Stimulated activated CD4-positive, alpha-beta T cell treated with anti-CD3 and anti-CD28 coated beads, Interleukin-15, amount 100 ng/mL, for 48 hours (primary cell): ENCODE data around the gene UBAC2.

Experiments used
- DNase-seq, 2 donors: peaks; one replicate each; pipeline ENCODE4 v3.0.0-alpha.2; 2020; ENCODE audit warnings: low read depth in 2 of 2

The UBAC2 gene

DNA sequence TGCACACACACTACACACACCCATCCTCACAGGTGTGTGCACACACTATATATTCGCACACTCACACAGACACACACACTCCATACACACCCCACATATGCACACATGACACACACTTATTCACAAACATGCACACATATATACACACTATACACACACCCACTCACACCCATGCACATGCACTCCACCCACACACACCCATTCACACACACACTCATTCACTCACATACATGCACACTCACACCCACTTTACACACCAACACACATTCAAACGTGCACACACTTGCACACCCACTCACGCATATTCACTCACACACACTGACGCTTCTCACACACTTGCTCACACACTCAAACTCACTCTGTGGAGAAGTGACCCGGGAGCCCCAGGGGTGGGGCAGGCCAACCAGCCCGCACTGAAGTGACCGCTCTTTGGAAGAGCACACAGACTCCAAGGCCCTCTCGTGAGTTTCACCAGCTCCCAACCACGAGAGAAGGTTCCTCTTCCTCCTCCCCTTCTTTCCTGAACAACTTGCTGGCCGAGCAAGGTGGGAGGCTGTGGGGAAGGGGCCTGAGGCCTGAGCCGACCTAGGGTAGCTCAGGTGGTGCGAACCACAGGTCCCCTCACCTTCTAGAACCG is 214.5 kb downstream of the UBAC2 start:
- no peak for DNase-seq

DNA sequence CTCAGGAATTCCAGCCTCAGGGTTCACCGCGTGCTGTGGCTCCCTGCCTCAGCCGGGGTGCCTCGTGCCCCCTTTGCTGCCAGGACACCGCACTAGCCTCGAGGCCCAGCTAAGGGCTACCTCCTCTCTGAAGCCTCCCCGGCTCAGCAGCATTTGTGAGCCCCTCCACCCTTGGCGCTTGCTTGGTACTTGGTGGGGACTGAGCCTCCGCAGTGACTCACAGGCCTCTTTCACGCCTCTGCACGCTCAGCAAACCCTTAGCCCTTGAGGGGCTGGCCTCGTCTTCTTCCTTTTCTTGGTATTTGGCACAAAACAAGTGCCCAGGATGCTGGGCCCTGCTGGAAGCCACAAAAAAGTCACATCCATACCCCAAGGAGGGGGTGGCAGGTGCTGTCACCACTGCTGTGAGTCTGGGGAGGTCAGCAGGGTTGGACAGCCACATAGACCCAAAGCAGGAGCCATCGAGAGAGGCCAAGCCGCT is 215.2 kb downstream of the UBAC2 start:
- no peak for DNase-seq

DNA sequence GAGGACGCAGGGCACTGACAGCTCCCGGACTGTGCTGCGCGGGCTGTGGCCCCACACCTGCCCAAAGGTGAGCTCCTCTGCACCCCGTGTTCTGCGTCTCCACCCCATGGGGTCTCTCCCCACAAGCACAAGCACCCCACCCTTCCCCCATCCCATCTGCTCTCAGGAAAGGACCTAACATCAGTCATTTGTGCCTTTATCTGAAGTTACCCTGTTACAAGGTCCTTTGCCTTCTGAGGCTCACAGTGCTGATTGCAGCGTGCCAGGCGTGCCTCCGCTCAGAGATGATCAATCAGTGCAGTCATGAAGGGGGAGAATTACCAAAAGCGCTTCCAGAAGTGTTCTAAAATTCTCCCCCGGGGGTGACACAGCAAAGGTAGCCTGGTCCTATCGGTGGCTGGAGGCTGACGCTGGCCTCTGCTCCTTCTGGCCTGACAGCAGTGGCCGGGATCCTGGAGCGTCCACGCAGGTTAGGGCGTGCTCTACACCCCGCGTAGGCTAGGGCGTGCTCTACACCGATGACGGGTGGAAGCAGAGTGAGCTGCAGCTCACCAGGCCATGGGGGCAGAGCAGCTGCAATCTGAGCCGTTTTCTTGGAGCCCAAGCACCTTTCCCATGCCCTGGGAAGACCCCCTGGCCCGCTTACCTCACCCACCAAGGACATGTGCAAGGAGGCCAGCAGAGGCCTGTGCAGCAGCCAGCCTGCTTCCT is 215.9 kb downstream of the UBAC2 start:
- DNase-seq = no peak

DNA sequence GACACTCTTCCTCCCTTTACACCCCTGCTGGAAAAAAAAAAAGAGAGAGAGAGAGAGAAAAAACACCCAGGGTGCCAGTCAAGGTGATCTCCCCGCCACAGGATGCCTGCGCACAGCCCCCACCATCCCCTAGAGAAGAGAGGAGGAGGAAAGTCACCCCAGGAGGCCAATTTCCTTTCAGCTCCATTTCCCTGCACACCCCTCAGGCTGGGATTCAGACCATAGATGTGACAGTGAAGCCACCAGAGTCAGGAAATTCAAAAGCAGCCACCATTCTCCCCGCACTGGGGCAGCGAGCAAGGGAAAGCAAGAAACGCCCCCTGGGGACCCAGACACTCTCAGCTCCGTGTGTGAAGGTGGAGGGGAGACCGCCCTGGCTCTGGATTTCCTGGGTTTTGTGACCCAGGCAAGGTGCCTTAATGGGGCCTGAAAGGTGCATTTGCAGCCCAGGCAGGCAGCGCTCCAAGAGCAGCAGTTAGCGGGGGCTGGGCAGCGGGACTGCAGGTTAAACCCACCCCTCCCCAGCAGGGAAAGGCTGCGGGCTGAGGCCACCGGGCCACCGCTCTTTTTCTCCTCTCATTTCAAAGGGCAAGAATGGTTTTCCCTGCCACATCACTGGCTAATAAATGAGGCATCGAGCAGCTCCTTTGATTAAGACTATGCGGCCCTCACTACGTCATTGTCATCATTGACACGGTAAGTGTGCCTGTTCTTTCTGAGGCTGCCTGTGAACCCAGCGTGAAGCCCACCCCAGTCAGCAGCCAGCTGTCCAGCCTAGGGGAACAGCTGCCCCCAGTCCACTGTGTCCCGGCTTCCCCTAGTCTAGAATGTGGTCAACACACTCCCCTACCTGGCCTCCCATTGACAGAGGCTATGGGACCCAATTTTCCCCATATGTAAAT is 216.8 kb downstream of the UBAC2 start:
- no peak for DNase-seq

DNA sequence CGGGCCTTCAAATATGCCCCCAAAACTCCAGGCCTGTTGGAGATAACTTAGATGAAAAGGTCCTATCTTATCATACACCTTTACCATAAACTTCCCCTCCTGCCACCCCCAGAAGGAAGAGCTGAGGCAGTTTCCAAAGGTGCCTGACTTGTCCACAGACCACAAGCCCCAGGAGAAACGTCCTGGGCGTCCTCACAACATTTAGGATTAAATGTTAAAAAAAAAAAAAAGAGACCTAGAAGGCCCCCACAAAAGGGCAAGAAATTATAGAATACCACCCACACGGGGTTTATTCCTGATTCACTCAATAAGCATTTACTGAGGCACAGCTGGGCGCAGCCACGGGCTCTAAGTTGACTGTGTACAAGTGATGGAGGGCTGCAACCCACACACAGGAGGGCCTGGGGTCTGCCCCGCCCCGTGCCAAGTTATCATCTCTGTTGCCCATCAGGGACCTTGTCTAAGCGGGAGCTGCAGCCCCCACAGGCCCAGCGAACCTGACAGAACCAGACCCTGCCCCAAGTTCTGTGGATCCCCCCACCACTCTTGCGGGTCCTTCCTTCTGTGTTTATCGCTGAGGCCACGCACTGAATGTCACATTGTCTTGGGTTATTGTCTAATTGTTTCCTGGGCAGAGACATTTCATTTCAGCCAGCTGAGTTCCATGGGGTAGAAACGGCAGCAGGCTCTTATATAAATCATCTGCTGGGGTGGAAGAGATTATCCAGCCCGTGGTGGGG is 217.6 kb downstream of the UBAC2 start:
- no peak for DNase-seq

DNA sequence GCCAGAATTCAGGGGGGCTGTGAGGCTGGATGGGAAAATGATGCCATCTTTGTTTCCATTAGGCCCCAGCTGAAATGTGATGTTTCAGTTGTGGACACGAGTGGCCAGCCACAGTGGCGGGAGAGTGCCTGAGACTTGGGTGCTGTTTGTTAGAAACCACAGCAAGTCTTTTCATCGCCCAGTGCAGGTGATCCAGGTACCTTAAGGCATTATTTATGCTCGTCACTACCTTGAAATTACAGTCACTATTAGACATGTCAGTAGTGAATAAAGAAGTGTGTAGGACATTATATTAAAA is 218.1 kb downstream of the UBAC2 start:
- DNase-seq = no peak

DNA sequence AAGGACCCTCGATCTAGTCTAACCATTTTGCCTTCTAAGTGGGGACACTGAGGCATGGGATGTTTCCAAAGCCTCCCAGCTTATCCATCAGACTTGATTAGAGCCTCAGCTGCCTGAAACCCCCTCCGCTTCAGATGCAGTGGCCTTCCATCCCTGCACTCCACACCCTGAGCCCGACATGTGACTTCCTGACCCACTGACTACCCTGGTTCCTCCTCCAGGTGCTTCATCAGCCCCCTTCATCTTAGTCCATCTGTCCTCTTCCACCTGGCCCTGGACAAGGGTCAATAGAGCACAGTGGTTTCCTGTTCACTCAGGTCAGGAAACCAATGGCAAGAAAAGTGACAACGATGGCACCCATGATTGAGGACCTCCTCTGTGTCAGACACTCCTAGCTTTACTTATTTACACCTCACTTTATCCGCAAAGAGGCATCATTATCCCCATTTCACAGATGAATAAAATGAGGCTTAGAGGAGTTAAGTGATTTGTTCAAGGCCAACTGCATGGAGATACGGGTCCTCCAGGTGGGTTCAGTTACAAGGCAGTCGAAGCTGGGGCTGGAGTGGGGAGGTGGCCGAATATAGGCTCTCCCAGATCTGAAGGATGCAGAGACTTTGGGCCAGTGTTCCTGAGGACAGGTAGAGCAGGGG is 219.1 kb downstream of the UBAC2 start:
- no peak for DNase-seq

DNA sequence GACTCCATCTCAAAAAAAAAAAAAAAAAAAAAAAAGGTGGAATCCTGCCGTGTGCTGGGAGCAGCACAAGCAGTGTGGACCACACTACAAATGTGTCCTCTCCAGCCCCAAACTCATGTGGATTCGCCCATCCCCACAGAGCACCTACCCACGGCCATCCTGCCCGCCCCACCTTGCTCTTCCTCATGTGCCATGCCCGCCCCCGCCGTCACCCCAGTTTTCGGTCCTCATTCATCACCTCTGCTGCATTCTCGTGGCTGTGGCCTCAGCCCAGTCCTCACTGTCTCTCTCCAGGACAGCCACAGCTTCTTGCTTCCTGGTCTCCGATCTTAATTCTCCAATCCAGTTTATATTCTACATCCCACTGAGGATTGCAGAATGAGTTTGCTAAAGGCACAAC is 220.6 kb downstream of the UBAC2 start:
- no peak for DNase-seq

DNA sequence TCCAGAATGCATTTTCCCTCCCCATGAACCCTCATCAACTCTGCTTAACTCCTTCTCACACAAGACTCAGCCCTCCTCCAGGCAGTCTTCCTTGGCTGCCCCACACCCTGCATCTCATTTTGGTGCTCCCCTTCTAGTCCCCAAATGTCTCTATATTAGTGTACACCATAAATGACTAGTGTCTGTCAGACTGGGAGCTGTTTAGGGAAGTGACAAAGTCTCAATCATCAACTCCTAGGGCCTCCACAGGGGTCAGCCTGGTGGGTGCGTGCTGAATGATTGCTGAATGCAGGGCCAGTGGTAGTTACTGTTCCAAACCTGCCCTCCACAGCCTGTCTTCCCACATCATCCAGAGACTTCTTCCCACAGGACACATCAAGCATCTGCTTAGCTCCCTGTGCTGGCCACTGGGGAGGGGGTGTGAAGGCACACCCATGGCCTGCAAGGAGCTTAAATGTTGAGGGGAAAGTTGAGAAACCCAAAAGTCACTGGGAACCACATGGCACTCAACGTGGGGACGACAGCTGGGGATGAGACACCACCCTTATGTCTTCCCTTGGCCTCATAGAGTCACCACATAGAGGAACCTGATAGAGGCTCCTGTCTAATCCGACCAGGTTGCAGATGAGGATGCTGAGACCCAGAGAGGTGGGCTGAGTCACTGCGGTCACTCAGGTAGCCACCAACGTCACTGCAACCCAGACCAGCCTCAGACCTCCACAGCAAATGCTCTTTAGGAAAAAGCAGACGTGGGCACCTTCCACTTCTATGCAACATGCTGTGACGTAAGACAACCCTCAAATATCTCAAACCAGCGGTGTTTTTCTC is 221.3 kb downstream of the UBAC2 start:
- DNase-seq = no peak

DNA sequence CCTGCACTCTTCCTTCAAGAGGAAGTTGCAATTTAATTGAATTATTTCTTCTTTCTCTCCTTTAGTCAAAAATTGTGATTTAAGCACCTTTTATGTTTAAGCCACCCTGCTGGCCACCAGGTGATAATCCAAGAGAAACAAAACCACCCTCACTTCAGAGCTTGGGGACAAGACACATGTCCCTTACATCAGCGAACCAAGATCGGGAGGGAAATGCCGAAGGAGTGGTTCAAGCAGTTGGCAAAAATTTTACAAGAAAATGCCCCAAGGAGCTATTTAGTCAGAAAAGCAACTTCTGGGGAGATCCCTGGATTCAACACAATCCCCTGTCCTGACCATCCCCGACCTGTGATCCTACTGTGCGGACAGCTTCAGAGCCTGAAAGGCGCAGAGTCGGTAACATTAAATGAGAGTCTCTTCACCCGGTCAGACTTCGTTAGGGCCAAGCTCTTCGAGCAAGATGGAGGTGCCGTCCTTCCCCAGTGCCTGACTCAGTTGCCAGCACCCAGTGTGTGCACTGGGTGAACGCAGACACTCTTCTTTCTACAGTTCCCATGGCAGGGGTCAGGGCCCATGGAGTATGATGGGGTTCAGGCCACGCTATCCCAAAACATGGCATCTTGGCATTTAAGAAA is 222.0 kb downstream of the UBAC2 start:
- no peak for DNase-seq

DNA sequence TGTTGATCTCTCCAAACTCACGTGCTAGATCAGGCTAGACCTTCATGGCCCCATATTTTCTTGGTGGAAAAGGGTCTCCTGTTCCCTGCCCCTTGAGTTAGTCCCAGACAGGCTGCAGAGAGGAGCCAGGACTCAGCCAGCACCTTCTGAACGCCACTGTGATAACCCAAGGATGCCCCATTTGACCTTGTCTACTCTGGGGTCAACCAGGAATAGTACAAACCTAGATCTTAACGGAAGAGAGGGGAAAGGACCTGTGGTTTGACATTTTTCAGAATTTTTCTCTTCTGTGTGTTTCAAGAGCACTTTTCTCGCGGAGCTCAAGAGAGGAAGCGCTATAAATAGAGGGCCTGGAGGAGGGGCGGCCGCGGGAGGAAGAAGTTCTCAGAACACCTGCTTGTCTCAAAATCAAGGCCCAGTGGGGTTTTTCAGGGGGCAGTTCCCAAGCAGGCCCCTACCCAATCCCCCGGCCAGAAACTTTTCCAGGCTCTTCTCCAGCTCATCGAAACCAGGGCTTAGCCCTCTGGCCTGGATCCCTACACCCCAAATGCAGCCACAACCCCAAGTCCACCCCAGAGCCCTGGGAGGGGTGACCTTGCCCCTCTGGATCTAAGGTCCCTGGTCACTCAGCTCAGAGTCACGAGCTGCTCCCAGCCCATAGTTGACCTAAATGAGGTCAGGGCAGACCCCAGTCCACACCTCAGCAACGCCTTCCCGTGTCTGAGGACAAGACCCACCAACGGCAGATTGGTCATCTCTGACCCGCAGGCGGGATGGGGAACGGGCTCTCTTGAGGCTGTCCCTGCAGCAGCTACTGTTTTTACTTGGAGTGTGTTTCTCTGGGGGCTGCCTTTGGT is 225.1 kb downstream of the UBAC2 start:
- DNase-seq = no peak

DNA sequence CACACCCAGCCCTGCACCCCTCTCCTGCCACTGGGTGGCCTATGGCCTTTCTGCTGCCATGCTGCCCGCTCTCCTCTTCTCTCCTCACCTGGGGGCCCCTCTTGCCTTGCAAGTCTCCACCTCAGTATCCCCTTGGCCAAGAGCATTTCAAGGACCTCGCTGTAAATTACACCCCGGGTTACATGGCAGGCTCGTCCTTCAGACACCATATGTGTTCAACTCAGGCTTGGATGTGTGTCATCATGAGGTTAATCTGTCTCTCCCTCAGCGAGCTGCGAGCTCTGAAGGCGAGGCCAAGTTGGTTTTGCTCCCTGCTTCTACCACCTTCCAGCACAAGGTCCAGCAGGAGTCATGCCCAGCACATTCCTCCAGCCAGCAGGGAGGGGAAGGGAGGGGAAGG is 225.8 kb downstream of the UBAC2 start:
- DNase-seq = no peak

DNA sequence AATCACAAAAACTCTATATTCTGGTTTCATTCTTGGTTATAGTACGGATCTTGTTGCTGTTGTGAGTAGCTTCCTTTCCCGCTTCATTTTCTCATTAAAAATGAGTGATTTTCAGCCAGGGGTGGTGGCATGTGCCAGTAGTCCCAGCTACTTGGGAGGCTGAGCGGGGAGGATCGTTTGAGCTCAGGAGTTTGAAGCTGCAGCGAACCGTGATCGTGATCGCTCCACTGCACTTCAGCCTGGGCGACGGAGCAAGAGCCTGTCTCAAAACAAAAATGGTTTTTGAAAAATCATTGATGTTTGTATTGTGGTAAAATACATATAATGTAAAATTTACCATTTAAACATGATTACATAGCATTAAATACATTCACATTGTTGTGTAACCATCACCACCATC is 229.0 kb downstream of the UBAC2 start:
- no peak for DNase-seq

DNA sequence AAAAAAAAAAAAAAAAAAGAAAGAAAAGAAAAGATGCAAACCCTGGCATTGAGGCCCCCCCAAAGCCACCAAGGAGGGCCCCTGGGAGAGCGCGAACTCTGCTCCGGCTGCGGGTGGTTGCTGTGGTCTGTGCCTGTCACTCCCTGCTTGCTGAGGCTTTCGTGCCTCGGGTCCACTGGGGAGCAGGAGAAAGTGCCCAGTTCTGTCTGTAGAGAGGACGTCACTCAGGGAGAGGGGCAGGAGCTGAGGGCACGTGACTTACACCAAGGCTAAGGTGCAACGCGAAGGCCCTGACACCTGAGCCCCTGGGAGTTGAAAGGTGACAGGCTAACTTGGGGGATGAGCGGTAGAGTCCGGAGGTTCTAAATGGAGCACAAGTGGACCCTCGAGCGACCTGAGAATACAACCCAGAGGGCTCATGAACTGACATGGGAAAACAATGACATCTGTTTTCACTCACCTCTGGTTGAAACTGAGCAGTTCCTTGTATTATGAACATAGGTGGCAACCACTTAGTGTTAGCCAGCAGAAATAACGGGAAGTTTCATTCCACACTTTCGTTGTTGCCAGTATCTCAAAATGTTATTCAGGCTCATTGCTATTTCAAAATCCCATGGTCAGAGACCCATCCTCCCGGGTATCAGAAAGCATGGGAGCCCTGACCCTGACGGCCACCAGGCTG is 231.4 kb downstream of the UBAC2 start:
- DNase-seq = no peak

DNA sequence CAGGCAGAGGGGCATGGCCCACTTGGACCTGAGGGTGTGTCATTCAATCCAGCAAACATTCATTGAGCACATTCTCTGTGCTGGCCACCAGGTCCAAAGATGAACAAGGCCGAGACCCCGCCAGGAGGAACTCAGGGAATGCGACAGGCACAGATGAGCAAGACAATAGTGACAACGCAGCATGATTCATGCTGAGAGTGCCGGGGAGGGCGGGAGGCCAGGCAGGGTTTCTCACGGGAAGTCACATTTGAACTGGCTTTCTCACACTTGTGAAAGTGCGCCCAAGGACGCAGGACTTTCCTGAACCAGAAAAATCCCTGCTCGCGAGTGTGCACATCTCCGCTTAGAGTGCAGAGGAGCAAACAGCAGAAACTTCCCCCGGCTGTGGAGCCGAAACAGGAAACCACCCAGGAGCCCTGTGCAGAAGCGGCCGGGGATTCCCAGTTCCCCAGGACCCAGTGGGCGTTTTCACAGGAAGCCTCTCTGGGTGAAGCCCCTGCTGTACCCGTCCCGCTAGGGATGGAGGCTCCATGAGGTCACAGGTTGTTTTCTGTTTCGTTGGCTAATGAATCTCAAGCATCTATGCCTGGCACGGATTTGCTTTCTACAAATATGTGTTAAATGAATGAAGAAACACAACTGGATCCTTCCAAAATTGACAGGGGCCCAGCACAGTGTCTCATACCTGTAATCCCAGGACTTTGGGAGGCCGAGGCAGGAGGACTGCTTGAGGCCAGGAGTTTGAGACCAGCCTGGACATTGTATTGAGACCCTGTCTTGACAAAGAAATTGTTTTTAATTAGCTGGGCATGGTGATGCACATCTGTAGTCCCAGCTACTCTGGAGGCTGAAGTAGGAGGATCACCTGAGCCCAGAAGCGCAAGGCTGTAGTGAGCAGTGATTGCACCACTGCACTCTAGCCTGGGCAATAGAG is 232.2 kb downstream of the UBAC2 start:
- peak; percentile 82 to 89 for DNase-seq

DNA sequence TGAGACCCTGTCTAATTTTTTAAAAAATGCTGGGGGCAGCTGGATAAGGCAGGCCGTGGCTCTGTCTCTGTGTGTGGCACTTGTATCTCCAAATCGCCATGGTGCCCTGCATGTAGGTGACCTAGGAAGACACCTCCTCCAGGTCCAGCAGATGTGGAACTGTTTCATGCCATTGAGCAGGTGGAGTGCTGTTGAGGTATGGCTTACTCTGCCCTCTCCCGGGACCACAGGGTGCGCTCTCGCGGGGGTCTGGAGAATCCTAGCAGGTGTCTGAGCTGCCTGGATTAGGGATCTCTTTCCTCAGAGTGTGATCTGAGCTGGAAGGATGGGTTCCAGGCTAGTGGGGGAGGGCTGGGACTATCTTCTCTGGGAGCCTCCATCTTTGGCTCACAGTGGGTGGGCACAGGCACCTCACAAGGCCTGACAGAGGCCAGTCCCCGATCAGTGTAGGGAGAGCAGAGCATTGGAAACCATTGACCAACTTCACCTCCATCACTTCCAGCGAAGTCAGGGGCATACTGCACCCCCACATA is 233.0 kb downstream of the UBAC2 start:
- no peak for DNase-seq

DNA sequence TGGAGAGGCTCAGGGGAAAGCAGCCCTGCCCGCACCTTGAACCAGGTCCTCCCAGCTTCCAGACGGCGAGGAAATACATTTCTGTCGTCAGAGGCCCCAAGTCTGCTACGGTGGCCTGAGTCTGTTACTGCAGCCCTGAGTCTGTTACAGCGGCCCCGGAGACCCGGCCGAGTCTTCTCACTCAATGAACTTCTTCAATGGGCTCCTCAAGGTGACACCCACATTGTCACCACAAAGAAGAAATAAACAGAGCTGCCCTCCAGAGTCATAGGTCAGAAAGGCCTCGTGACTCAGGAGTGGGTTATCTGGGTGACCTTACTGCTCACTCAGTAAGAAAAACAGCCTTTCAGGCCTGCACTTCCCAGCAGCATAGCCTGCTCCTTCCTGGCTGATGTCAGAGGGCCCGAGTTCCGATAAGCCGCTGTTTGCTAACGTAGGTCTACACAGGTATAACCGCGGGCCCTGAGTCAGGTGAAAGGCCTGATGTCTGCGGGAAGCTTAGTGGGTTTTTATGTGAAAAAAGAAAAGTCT is 233.7 kb downstream of the UBAC2 start:
- peak; percentile 79 to 91 for DNase-seq
